HCT116 (cell line): ENCODE data around the gene DCP1B. TPM values are rescaled to one million over a fixed set of nuclear protein-coding genes. Genes with fewer than 3 reads are reported as not detected.

Experiments used
- ATAC-seq: fragments of 200-7000 bp; cut with Tn5 transposase; 2 replicates; pipeline ENCODE4 v1.9.1; 2020; ENCODE audit warnings: mild to moderate bottlenecking, moderate library complexity
- BruUV-seq: library from RNA; stranded (reverse); fragments of 400-500 nt; replicated peaks from 2 replicates; lab custom pipeline; 2021; lab: Mats Ljungman, UMichigan
- CTCF ChIA-PET: fragments of 300-600 bp; sonication (Branson Sonifier 250); formaldehyde crosslinking; loops from one replicate; lab custom pipeline; 2021; ENCODE audit warnings: antibody characterized with exemption; lab: Charles Lee
- POLR2A ChIA-PET: fragments of 300-600, 350-600 bp; sonication (Branson Sonifier 250); formaldehyde crosslinking; loops from one replicate; lab custom pipeline; 2021; ENCODE audit warnings: antibody characterized with exemption; lab: Charles Lee
- RAD21 ChIA-PET, 2 experiments: fragments of 300-600 bp; sonication (Branson Sonifier 250); formaldehyde crosslinking; loops; one replicate each; lab custom pipeline; 2023; ENCODE audit warnings: low total read pairs in 2 of 2; ENCODE audit not compliant: uncharacterized antibody in 2 of 2, unreplicated experiment in 2 of 2, low non-redundant PET in 1 of 2; lab: Charles Lee
- DNase-seq: peaks from one replicate; pipeline ENCODE4 v3.0.0-alpha.2; 2010; ENCODE audit warnings: low read depth, low spot score
- H2AFZ ChIP-seq: fragments of 200-600 bp; shearing (Covaris generic), sonication (generic); 2 replicates; pipeline ENCODE4 v1.6.1; 2017; ENCODE audit warnings: low read depth, mixed run types, mixed read lengths, antibody characterized with exemption, low read length; ENCODE audit not compliant: poor library complexity, severe bottlenecking
- H3K27ac ChIP-seq: 2 replicates; pipeline ENCODE4 v1.5.1; 2012; ENCODE audit warnings: low read depth, low read length
- H3K27me3 ChIP-seq: fragments of 200-600 bp; sonication (generic); 2 replicates; pipeline ENCODE4 v1.6.1; 2016; ENCODE audit warnings: mixed run types, low read length, mixed read lengths; ENCODE audit not compliant: insufficient read depth
- H3K36me3 ChIP-seq, 2 experiments: fragments of 200-500 bp in 1 of 2; fragments of 200-600 bp in 1 of 2; sonication (Bioruptor generic) in 1 of 2; sonication (generic) in 1 of 2; 2 replicates each; pipeline versions ENCODE4 v1.5.1 to v1.6.1; 2014 to 2016; ENCODE audit warnings: low read length in 2 of 2, inconsistent platforms in 1 of 2, mixed read lengths in 1 of 2, mixed run types in 1 of 2; ENCODE audit not compliant: insufficient read depth in 2 of 2, control insufficient read depth in 1 of 2
- H3K4me1 ChIP-seq, 2 experiments: fragments of 200-600 bp in 1 of 2; sonication (generic) in 1 of 2; 2 replicates each; pipeline versions ENCODE4 v1.5.1 to v1.6.1; 2012 to 2017; ENCODE audit warnings: low read length in 2 of 2, inconsistent platforms in 1 of 2, mild to moderate bottlenecking in 1 of 2, mixed read lengths in 1 of 2, mixed run types in 1 of 2, moderate library complexity in 1 of 2; ENCODE audit not compliant: insufficient read depth in 2 of 2, control insufficient read depth in 1 of 2
- H3K4me2 ChIP-seq: fragments of 200-600 bp; sonication (generic); 2 replicates; pipeline ENCODE4 v1.6.1; 2017; ENCODE audit warnings: mixed run types, low read length, mixed read lengths
- H3K4me3 ChIP-seq, 2 experiments: fragments of 200-600 bp in 1 of 2; sonication (generic) in 1 of 2; replicated peaks in 1 of 2; 2 replicates each; pipeline ENCODE4 v1.5.1; 2011 to 2016; ENCODE audit warnings: low read length in 2 of 2, control low read depth in 1 of 2, low read depth in 1 of 2, mild to moderate bottlenecking in 1 of 2, mixed read lengths in 1 of 2, mixed run types in 1 of 2
- H3K79me2 ChIP-seq: fragments of 200-600 bp; sonication (generic); 2 replicates; pipeline ENCODE4 v1.6.1; 2017; ENCODE audit warnings: mild to moderate bottlenecking, mixed run types, low read length, moderate library complexity, mixed read lengths; ENCODE audit not compliant: insufficient read depth
- H3K9ac ChIP-seq: fragments of 200-600 bp; sonication (generic); 2 replicates; pipeline ENCODE4 v1.6.1; 2016; ENCODE audit warnings: low read length, mixed read lengths
- H3K9me2 ChIP-seq: fragments of 200-600 bp; sonication (generic), shearing (Covaris generic); 2 replicates; pipeline ENCODE4 v1.6.1; 2017; ENCODE audit warnings: mixed run types, mild to moderate bottlenecking, moderate library complexity; ENCODE audit not compliant: insufficient read depth
- H3K9me3 ChIP-seq, 2 experiments: fragments of 200-500 bp in 1 of 2; fragments of 200-600 bp in 1 of 2; sonication (Bioruptor generic) in 1 of 2; sonication (generic) in 1 of 2; 2 replicates each; pipeline ENCODE4 v1.6.1; 2014 to 2017; ENCODE audit warnings: low read length in 2 of 2, mixed read lengths in 2 of 2, inconsistent platforms in 1 of 2, low read depth in 1 of 2, mild to moderate bottlenecking in 1 of 2, mixed run types in 1 of 2, moderate library complexity in 1 of 2; ENCODE audit not compliant: control insufficient read depth in 1 of 2, insufficient read depth in 1 of 2
- H4K20me1 ChIP-seq: fragments of 200-600 bp; sonication (generic), shearing (Covaris generic); 2 replicates; pipeline ENCODE4 v1.6.1; 2017; ENCODE audit warnings: mixed run types, mild to moderate bottlenecking, moderate library complexity; ENCODE audit not compliant: insufficient read depth
- CBX3 ChIP-seq: IDR thresholded peaks from 2 replicates; pipeline ENCODE4 v1.6.1; 2012; ENCODE audit warnings: low read depth
- CEBPB ChIP-seq: IDR thresholded peaks from 2 replicates; pipeline ENCODE4 v1.6.1; 2012; ENCODE audit warnings: low read depth
- CTCF ChIP-seq, 3 experiments: fragments of 200-600 bp in 1 of 3; sonication (generic) in 1 of 3; IDR thresholded peaks in 2 of 3; conservative IDR thresholded peaks in 1 of 3; 2 replicates each; pipeline ENCODE4 v1.5.1; 2012 to 2017; ENCODE audit warnings: low read depth in 2 of 3, low read length in 2 of 3, antibody characterized with exemption in 1 of 3, borderline replicate concordance in 1 of 3, control low read depth in 1 of 3, mild to moderate bottlenecking in 1 of 3, mixed read lengths in 1 of 3, mixed run types in 1 of 3, moderate library complexity in 1 of 3; ENCODE audit not compliant: insufficient read depth in 1 of 3
- EGR1 ChIP-seq: IDR thresholded peaks from 2 replicates; pipeline ENCODE4 v1.6.1; 2012; ENCODE audit warnings: low read depth
- EZH2 ChIP-seq: fragments of 200-600 bp; sonication (generic); IDR thresholded peaks from 2 replicates; pipeline ENCODE4 v1.6.1; 2017; ENCODE audit warnings: antibody characterized with exemption, mixed run types
- EZH2phosphoT487 ChIP-seq: fragments of 200-600 bp; IDR thresholded peaks from 2 replicates; pipeline ENCODE4 v1.6.1; 2018; ENCODE audit warnings: antibody characterized with exemption, borderline replicate concordance
- JUND ChIP-seq: IDR thresholded peaks from 2 replicates; pipeline ENCODE4 v1.6.1; 2012
- MAX ChIP-seq: IDR thresholded peaks from 2 replicates; pipeline ENCODE4 v1.6.1; 2012
- POLR2A ChIP-seq: IDR thresholded peaks from 2 replicates; pipeline ENCODE4 v1.7.0; 2011; ENCODE audit warnings: borderline replicate concordance; ENCODE audit not compliant: insufficient read depth, insufficient read length; ENCODE audit errors: extremely low read depth
- POLR2AphosphoS5 ChIP-seq: IDR thresholded peaks from 2 replicates; pipeline ENCODE4 v1.6.1; 2011; ENCODE audit warnings: mild to moderate bottlenecking, low read depth, low read length, moderate library complexity
- RAD21 ChIP-seq: IDR thresholded peaks from 2 replicates; pipeline ENCODE4 v1.6.1; 2012; ENCODE audit warnings: low read depth, mild to moderate bottlenecking
- REST ChIP-seq: IDR thresholded peaks from 2 replicates; pipeline ENCODE4 v1.6.1; 2012; ENCODE audit warnings: low read depth
- SIN3A ChIP-seq: IDR thresholded peaks from 2 replicates; pipeline ENCODE4 v1.6.1; 2012; ENCODE audit warnings: low read depth
- SP1 ChIP-seq: IDR thresholded peaks from 2 replicates; pipeline ENCODE4 v1.6.1; 2012; ENCODE audit warnings: low read depth
- SRF ChIP-seq: IDR thresholded peaks from 2 replicates; pipeline ENCODE4 v1.6.1; 2012; ENCODE audit warnings: low read depth
- YY1 ChIP-seq: IDR thresholded peaks from 2 replicates; pipeline ENCODE4 v1.6.1; 2011; ENCODE audit warnings: low read length, low read depth, moderate library complexity, mild to moderate bottlenecking; ENCODE audit not compliant: insufficient replicate concordance; ENCODE audit errors: extremely low read depth
- ZBTB33 ChIP-seq: IDR thresholded peaks from 2 replicates; pipeline ENCODE4 v1.6.1; 2011; ENCODE audit warnings: mild to moderate bottlenecking, low read length, moderate library complexity; ENCODE audit not compliant: insufficient replicate concordance; ENCODE audit errors: extremely low read depth
- ZFX ChIP-seq: fragments of 450-650 bp; IDR thresholded peaks from 2 replicates; pipeline ENCODE4 v1.6.1; 2017
- ZNF274 ChIP-seq: fragments of 200-500 bp; sonication (Bioruptor generic); IDR thresholded peaks from 2 replicates; pipeline ENCODE4 v1.6.1; 2014; ENCODE audit warnings: mild to moderate bottlenecking, low read depth, low read length, inconsistent platforms
- intact Hi-C: fragments of 100-400 bp; cut with micrococcal nuclease; formaldehyde crosslinking; loops from 2 replicates; pipeline ENCODE4 v1.10.0; 2022
- total RNA-seq: library from RNA; stranded (reverse); gene quantifications from one replicate; pipeline ENCODE4 v1.2.1, GENCODE V29; 2021; ENCODE audit not compliant: unreplicated experiment

The DCP1B gene
- total RNA-seq, 1 experiment from 2014 or later = 13.8 TPM

- TF ChIP-seq ZNF274 (no peak), EGR1 (0 out of 2 replicates have a peak, but pooled peaks have one; percentile 14)
Observed at GRCh38 chr12:1993341-1993740, 10.9 kb downstream of the DCP1B start (continued).

GRCh38 chr12:1992732-1993131, 11.5 kb downstream of the DCP1B start:
- DNase-seq (no peak), ATAC-seq (no peak)
- TSS peak; percentile 4 for BruUV-seq
- Histone ChIP-seq H2AFZ (no peak overlapping the region), H3K79me2 (no peaks in the 10 kb centered on the region), H3K27me3 (no peaks in the 10 kb centered on the region), H3K9ac (no peak overlapping the region), H3K4me3 (no peak overlapping the region), H3K4me1 (peaks cover 0 to 12% of the 10 kb centered on the region in 2 experiments; a peak in 2 of 4 replicates), H4K20me1 (no peaks in the 10 kb centered on the region), H3K9me3 (peaks cover 0 to 4% of the 10 kb centered on the region in 2 experiments; a peak in 1 of 4 replicates), H3K4me2 (no peak overlapping the region; the same call in 1 of the 2 replicates), H3K9me2 (no peaks in the 10 kb centered on the region), H3K27ac (no peak overlapping the region), H3K36me3 (peaks cover 8 to 14% of the 10 kb centered on the region in 2 experiments; a peak in 2 of 4 replicates)
- POLR2A ChIA-PET = no interaction called here
- RAD21 ChIA-PET = no interaction called here
- CTCF ChIA-PET = no interaction called here
- TF ChIP-seq REST = no peak
- TF ChIP-seq EGR1 = no peak
- TF ChIP-seq ZBTB33 = no peak
- no peak for TF ChIP-seq SP1
- TF ChIP-seq CBX3 = no peak
- TF ChIP-seq ZFX = no peak
- no peak for TF ChIP-seq MAX
- TF ChIP-seq JUND = no peak
- no peak for TF ChIP-seq EZH2phosphoT487
- TF ChIP-seq SIN3A = no peak
- no peak for TF ChIP-seq ZNF274
- no peak for TF ChIP-seq EZH2
- TF ChIP-seq SRF = no peak
- TF ChIP-seq CTCF (IDR thresholded peaks at IDR 0.05 in 2 of 3, conservative IDR thresholded peaks at IDR 0.05 in 1 of 3; ENCODE audit: borderline replicate concordance in 1 of 3, insufficient read depth in 1 of 3, low read depth in 2 of 3, low read length in 2 of 3) = no peak
- TF ChIP-seq POLR2A = no peak
- TF ChIP-seq YY1 = no peak
- no peak for TF ChIP-seq RAD21
- TF ChIP-seq CEBPB = no peak
- TF ChIP-seq POLR2AphosphoS5 = no peak
- intact Hi-C loops = no loop called here
